NCI-H2029 (cell line): ENCODE data around the gene NUCB2.

ENCODE experiments used
- DNase-seq: peaks from one replicate; lab custom pipeline; 2025; lab: John Stamatoyannopoulos, UW

NUCB2 gene

DNA sequence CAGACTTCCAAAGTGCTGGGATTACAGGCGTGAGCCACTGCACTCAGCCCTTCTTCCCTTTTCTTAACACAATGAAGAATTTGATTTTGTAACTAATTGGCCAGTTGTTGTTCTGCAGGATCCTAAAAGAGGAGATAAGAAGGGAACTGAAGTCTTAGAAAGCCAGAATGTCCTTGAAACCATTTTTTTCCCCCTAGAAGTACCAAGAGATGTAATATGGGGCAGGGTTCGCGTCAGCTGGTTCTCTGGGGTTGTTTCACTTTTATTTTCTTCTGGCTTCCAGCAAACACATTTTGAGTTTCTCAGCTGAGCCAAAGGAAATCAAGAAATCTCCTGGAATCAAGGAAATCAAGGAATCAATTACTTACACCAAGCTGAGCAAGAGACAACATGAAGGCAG lies 7.6 kb upstream of the NUCB2 start:
- no peak for DNase-seq

DNA sequence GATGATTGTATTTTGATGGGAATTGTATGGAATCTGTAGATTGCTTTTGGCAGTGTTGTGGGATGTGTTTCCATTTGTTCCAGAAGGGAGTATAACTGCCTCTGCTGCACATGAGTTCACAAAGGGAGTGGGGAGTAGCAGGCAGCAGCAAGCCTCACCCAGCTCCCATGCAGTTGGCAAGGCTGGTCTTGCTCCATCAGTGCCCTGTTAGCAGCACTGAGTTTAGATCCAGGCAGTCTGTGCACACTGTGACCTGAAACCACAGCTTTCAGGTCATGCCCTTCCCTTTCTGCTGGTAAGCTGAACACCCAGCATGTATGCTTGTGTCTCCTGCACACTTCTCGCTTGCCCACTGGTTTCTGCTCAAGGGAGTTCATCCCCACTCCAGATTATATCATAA lies 3.7 kb upstream of the NUCB2 start:
- no peak for DNase-seq

DNA sequence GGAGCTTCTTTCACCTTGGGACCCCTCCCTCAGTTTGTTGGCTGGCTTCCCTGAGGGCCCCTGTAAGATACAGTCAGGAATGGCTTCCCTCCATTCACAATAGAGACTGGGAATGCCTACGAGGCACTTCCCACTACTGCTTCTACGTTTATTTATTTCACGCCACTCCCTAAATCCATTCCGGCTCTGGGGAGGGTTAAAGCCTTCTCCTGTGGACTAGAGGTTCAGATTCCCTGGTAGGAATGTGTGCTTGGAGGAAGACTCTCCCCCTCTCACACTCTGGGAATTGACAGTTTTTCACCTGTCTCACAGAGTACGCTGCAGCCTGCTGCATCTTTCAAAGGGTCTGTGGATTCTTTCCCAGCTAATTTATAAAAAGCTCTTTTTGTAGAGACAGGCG lies 3.3 kb upstream of the NUCB2 start:
- DNase-seq: no peak

DNA sequence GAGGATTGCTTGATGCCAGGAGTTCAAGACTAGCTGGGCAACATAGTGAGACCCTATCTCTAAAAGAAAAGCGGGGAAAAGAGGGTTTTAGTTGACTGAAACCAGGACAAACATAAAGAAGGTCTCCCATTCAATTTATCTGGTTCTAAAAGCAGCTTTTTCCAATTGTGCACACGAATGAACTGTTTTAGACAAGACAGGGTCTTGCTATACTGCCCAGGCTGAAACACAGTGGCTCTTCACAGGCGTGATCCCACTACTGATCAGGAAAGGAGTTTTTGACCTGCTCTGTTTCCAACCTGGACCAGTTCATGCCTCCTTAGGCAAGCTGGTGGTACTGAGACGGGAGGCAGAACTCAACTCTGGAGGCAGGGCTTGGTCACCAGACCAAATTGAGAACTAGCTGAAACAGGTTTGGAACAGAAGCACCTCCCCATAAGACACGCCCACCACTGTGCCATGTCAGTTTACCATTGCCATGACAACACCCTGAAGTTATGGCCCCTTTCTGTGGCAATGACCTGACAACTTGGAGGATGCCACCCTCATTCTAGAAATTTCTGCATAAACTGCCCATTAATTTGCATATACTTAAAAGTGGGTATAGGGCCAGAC lies 2.8 kb upstream of the NUCB2 start:
- DNase-seq: no peak

DNA sequence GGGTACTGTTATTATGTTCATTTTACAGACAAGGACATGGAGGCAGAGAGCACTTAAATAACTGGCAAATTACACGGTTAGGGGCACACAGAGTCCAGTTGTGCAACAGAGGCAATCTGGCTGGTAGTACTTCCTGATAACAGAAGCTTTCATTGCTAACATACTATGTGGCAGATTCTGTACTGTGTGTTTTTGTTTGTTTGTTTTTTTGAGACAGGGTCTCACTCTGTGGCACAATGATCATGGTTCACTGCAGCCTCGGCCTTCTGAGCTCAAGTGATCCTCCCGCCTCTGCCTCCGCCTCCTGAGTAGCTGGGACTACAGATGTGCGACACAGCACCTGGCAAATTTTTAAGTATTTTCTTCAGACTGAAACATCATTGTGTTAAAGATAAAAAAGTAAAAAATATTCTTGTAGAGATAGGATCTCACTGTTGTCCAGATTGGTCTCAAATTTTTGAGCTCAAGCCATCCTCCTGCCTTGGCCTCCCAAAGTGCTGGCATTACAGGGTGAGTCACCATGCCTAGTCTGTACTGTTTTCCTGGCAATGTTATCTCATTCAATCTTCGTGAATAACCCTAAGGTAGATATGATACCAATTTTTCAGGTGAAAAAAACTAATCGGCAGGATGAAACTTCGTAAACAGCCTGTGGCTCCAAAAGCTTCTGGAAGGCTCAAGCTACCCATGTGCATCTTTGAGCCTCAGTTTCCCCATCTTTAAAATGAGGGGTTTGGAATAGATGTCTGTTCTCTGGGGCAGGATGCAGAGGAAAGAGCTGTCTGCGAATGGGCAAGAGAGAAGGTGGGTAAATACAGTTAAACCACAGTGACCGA lies 921 bp upstream of the NUCB2 start:
- DNase-seq: no peak

DNA sequence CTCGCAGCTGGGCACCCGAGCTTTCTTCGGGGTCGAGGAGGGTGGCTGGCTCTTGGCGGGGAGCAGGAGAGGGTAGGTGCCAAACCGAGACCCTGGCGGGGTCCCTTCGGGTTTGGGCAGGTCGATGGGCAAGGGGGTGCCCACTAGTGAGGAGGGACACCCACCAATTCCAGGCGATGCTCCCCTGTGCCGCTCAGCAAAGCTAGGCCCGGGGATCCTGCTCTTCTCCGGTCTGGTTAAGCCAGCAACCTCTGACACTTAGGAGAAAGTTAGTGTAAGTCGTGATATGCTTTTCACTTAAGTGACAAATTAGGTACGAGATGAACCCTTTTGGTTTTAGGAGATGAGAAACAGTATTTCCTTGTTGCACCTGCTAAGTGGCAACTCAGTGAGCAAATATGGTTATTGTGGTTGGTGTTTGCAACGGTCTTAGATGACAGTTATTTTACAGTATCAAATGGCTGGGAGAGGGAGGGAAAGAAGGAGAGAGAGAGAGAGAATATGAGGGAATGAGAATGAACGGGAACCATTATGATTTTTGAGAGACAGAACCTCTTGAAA lies 565 bp downstream of the NUCB2 start:
- peak; percentile 43 for DNase-seq

DNA sequence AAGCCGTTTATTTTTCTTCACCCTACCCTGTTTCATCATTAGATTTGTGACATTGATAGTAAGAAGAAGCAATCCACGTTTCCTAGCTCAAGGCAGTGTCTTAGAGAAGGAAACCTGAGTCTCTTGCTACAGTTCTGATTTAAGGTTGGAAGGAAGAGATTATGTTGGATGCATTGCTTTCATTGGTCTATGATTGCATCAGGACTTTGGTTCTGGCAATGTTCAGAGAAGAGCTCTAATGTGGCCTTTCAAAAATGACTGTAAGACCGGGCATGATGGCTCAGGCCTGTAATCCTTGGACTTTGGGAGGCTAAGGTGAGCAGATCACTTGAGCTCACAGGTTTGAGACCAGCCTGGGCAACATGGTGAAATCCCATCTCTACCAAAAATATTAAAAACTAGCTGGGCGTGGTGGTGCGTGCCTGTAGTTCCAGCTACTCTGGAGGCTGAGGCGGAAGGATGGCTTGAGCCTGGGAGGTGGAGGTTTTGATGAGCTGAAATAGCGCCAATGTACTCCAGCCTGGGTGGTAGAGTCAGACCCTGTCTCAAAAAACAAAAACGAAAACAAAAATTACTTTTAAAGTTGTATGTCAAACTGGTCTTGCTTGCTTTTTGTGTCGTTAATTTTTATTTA lies 4.1 kb downstream of the NUCB2 start:
- no peak for DNase-seq

DNA sequence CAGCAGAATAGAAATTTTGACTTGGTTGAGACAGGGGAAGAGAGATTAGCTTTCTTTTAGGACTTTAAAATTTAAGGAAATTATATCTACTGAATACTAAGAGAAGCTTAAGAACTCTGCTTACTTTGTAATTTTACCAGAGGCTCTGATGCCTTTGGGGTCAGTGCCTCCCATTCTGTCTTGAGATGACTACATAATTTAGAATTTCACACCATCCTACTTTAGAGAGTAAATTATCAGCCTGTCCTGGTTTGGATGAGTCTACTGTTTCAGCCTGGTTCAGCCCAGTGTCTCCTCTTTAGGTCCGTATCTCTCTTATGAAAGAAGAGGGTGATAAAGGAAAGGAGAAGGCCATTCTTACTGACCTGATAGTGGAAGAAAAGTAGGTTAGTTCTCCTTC lies 9.8 kb downstream of the NUCB2 start:
- DNase-seq: no peak

DNA sequence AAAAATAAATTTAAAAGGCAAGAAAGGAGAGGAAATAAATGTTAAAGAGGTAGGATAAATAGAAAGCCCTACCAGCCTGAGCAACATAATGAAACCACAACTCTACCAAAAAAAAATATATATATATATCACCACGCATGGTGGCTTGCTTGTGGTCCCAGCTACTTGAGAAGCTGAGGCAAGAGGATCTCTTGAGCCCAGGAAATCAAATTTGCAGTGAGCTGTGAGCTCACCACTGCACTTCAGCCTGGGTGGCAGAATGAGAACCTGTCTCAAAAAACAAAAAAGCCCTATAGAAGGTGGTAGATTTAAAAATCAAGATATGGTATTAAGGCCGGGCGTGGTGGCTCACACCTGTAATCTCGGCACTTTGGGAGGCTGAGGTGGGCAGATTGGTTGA lies 10.5 kb downstream of the NUCB2 start:
- DNase-seq: no peak

DNA sequence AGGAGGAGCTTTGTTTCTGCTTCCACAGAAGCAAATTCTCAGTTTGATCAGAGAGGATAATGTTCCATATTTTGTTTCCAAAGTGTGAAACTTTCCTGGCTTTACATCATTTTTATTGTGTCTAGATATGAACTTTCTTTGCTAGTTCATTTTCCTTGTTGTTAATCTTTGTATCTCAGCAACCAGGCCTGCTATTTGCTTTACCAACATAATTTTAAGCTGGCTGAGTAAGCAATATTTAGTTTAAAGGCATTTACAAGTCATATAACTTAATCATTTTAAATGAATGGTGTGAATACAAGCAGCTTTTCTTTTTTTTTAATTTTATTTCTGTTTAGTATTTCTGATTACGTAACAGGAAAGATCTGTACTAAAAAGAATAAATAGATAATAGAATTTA lies 15.2 kb downstream of the NUCB2 start:
- no peak for DNase-seq

DNA sequence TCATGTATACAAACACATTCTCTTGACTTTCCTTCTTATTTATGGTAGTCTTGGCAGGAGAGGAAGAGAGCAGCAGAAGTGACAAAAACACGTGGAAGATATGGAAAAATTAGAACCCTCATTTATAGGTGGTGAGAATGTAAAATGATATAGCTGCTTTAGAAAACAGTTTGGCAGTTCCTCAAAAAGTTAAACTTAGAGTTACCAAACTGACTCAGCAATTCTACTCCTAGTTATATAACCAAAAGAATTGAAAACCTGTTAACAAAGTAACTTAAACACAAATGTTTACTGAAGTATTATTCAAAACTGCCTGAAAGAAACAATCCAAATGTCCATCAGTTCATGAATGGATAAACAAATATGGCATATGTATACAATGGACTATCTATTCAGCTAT lies 16.8 kb downstream of the NUCB2 start:
- DNase-seq: no peak

DNA sequence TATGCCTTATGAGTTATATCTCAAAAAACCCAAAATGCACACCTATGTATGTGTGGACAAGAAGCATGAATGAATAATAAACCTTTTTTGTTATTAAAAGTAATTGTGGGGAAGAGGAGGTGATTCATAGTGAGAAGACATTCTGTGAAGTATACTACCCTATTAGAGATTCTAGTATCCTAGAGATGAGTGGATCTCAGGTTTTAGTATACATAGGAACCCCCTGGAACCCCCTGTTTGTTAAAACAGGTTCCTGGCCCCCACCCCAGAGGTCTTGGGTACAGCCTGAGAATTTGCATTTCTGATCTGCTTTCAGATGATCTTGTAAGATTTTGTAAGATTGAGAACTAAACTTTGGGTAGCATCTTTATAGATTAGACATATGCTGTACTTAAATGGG lies 17.5 kb downstream of the NUCB2 start:
- no peak for DNase-seq

DNA sequence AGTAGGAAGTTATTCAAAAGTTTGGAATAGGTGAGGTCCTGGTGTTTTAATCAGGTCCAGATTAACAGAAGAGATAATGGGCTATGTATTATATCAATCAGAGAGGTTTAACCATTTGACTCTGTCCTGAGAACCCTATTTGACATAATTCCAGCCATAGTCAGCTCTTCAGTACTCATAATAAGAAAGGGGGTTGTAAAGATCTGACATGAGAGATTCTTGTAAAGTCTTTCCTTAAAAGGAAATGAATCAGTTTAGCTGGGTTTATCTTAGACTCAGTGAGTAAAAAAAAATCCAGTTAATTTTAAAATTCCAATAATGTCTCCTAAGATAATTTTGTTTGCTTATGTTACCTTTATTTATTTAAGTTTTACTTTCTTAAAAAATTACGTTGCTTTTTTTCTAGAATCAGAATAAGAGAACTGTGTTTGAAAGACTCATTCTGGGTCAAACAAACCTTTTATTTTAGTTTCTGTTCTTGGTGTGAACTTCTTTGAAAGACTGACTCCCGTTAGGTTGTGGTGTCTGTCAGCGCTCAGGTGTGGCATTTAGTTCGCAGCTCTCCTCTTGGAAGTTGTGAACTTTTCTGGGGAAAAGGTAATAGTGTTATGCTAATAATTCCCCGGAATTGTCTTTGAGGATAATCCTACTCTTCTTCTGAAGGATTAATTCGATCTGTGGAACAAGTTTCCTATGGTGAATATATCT lies 20.5 kb downstream of the NUCB2 start:
- DNase-seq: no peak

DNA sequence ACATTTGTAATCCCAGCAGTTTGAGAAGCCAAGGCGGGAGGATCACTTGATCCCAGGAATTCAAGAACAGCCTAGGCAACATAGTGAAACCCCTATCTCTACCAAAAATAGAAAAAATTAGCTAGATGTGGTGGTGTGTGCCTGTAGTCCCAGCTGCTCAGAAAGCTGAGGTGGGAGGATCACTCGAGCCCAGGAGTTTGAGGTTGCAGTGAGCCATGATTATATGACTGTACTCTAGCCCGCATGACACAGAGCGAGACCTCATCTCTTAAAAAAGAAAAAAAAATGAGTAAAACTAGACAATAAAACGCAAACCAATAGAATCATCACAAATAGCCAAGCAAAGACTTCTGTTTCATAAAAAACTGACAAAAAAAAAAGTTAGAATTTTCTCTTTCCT lies 21.8 kb downstream of the NUCB2 start:
- no peak for DNase-seq

DNA sequence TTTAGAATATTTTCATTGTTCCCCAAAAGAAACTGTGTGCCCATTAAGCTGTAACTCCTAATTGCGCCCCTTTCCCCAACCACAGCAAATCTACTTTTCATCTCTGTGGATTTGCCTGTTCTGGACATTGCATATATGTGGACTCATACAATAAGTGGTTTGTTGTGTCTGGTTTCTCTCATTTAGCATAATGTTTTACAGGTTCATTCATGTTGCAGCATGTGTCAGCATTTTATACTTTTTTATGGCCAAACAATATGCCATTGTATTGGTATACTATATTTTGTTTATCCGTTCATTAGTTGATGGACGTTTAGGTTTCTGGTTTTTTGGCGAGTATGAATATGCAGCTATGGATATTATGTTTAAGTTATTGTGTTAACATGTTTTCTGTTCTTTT lies 23.8 kb downstream of the NUCB2 start:
- no peak for DNase-seq

DNA sequence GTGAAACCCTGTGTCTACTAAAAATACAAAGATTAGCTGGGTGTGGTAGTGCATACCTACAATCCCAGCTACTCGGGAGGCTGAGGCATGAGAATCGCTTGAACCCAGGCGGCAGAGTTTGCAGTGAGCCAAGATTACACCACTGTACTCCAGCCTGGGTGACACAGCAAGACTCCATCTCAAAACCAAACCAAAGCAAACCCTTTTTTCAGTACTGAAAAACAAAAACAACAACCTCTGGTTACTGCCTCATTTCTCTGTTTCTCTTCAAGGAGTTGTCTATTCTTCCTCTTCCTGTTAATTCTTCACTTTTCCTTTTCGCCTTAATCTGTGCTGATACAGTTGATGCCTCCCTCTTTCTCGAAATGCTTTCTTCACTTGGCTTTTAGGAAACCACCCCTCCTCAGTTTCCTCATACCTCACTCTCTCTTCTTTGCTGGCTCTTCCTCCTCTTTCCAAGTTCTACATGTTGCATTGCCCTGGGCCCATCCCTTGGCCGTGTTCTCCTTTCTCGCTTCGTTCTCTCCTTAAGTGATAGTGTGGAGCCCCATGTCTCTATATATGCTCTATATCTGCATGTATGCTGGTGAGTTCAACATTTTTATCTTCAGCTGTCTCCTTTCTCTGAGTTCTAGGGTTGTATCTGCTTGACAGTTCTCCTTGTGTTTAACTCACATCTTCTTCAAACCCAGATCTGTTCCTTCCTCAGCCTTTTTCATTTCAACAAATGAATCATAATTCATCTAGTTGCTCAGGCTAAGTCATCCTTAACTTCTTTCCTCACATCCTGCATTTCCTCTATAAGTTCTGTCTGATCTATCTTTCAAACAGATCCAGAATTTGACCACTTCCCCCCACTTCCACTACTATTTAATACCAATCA lies 37.1 kb downstream of the NUCB2 start:
- no peak for DNase-seq

DNA sequence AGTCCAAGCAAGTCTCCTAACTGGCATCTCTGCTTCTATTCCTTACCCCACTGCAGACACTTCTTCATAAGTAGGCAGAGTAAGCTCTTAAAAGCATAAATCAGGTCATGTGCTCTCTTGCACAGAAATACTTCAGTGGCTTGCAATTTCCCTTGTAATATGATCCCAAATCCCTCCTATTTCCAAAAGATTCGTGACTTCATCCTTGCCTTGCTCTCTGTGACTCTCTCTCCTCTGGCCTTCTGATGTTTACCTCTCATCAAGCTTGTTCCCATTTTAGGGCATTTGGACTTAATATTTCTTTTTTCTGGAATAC lies 37.7 kb downstream of the NUCB2 start:
- DNase-seq: no peak

DNA sequence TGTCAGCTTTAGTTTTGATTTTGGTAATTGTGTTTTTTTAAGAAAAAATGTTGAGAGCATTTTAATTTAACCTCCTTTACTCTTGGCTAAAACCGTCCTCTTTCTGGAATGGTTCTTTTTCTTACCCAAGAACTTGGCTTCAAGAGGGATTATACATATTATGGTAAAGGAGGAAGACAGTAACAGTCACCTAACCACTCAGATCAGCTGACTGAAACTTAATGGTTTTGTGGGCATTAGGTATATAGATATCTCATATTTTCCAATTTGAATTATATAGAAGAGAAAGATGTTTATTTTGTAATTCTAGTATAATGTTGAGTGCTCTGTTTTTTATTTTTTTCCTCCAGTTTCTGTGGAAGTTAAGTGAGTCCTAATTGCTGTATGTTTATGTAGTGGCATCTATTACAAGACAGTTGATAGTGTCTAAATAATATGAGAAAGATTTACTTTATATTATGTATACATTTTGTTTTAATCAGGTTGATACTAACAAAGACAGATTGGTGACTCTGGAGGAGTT lies 38.4 kb downstream of the NUCB2 start:
- DNase-seq: no peak

DNA sequence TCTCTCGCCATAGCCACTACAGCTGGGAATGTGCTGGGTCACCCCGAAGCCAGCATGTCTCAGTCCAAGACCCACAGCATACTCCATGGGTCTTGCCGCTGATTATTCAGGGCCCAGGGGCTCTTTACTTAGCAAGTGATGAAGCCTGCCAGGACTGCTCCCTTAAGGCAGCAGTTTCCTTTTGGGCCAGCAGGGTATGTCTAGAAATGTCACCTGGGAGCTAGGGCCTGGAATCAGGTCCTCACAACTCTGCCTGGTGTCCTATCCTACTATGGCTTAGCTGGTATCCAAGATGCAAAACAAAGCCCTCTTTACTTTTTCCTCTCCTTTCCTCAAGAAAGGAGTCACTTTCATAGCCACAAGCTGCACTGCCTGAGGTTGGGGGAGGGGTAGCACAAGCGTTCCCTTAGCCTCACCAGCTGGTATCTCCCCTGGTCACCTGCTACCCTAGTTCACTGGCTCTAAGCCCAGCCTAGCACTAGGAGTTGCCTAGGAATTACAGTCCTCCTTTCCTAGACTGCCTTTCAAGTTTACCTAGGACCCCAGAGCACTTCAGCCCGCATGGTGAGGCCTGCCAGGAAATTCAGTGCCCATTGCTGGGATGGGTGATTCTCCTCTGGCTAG lies 52.4 kb downstream of the NUCB2 start:
- DNase-seq: no peak

DNA sequence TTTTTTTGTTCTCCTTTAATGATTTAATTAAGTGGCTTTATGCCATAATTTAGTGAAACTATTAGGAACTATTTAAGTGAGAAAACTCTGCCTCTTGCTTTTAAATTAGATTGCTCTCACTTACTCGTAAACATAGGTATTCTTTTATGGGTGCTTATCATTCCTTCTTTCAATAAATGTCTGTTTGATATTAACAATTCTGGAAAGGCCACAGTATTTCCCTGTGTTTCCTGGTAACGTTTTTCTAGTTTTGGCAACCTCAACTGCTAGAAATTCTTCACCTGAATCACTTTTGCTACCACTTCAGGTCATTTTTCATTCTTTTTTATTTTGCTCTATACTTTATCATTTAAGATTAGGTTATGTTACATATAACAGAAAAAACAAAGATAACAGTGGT lies 55.1 kb downstream of the NUCB2 start:
- no peak for DNase-seq
